HG03097 (cell line): ENCODE data around the gene ADAMTS10.
"Not testable (repeated sequence)": the region's sequence is repeated elsewhere in the genome, so short reads cannot be mapped to it uniquely, and the experiment has no call there.

Source experiments
- ATAC-seq: cut with Tn5 transposase; IDR thresholded peaks from one replicate; pipeline ENCODE4 v1.9.1; 2021; ENCODE audit not compliant: unreplicated experiment, low FRiP score

The ADAMTS10 gene

DNA sequence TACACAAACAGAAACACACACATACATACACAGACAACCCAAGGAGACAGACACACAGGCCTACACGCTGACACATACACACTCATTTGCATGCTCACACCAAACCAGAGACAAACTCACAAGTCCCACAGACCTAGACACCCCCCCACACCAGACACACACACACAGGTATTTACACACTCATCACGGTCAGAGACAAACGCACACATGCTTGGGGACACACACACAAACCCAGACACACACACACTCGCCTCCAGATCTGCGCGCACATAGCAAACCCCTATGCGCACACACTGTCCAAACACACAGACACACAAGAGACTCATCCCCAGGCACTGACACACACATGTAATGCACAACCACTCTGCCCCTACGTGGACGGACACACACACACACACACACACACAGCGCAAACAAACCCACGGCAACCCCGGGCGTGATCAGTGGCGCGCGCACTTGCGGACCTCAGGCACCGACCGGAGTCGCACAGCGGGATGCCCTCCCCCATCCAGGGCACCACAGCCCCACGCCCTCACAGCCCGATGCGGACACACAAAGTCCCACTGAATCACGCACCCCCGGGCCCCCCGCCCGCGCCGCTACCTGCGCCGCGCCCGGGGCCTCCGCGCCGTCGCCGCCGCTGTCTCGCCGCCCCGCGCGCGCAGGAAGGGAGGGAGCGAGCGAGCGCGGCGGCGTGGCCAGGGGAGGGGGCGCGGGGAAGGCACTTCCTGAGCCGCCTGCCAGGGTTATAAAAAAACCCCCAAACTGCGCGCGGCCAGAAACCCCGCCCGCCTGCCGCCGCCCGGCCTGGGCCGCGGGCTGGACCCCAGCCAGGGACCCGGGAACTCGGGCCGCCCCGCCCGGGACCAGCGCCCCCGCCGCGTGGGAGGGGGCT lies at the start of gene ADAMTS10:
TSS of gene ADAMTS10 (minus strand) at position 675 of the 895 bp plus-strand sequence. CDS start 5,005 bp downstream, outside the sequence.
- ATAC-seq = no peak

DNA sequence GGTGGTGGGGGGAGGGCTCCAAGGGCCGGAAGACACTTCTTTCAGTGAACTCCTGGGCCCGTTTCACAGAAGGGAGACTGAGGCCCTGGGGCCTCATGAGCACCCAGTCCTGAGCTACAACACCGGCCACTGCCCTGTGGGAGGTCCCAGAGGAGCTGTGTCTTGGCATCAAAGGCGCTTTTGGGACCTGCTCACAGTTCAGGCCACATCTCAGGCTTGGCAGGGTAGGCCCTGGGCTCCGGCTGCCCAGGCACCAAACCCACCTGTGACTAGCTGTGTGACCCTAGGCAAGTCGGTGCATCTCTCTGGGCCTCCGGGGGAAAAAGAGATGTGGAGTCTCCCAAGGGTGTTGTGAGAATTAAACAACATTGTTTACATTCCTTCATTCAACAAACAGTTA lies 49.4 kb upstream of the ADAMTS10 start:
- ATAC-seq = no peak

DNA sequence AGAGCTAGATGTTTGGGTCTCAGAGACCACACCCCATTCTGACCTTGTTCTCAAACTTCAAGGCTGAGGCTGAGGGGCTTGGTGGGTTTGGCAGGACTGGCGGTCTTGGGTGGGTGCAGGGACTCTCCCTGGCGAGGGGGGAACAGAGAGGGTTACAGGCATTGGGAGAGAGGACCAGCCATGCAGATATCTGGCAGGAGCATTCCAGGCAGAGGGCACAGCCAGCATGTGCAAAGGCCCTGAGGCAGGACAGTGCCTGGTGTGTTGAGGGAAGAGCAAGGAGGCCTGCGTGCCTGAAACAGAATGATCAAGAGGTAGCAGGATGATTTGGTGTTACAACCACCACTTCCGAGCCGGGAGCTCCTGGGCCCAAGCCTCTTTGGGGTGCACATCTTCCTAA lies 47.4 kb upstream of the ADAMTS10 start:
- ATAC-seq = no peak

DNA sequence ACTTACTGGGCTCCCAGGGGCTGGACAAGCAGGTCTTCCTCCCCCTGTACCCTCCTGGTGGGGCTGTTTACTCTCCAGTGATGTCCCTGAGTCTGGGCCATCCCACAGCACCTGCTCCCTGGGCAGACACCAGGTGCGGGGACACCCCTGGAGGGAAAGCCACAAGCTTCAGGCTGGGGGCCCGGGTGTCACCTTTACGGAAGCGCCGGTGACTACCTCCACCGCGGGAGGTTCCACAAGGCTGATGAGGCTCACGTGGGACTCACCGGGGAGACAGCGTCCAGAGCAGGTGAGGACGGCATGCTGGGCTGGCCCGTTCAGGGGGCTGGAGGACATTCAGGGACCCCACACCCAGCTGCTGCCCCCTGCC lies 44.8 kb upstream of the ADAMTS10 start:
- no peak for ATAC-seq

- no peak for ATAC-seq
Measured at GRCh38 chr19:8654591-8655339, 44.2 kb upstream of the ADAMTS10 start.

GRCh38 chr19:8648240-8648639 lies 37.7 kb upstream of the ADAMTS10 start:
- ATAC-seq = no peak

GRCh38 chr19:8643860-8644653 lies 33.5 kb upstream of the ADAMTS10 start:
- no peak for ATAC-seq

GRCh38 chr19:8642561-8642960 lies 32.0 kb upstream of the ADAMTS10 start:
- ATAC-seq = no peak

DNA sequence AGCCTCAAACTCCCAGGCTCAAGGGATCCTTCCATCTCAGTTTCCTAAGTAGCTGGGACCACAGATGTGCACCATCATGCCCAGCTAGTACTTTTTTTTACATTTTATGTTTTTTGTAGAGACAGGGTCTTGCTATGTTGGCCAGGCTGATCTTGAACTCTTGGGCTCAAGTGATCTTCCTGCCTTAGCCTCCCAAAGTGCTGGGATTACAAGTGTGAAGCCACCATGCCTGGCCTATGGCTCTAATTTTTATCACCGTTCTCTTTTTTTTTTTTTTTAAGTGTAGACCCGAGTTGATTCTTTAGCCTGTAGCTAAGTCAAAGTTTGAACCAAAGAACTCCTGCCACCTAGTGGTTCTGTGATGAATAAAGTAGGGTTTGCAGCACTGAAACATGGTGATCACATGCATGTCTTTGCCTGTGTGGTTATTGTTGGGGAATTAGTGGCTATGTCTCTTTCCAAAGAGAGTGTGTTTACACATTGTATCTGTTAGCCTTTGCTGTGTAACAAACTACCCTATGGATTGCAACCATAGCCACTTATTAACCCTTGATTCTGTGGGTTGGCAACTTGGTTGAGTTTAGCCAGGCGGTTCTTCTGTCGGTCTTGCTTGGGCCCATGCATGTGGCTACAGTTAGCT lies 31.5 kb upstream of the ADAMTS10 start:
- no peak for ATAC-seq

- ATAC-seq = no peak
Measured at GRCh38 chr19:8641221-8641907, 30.8 kb upstream of the ADAMTS10 start.

DNA sequence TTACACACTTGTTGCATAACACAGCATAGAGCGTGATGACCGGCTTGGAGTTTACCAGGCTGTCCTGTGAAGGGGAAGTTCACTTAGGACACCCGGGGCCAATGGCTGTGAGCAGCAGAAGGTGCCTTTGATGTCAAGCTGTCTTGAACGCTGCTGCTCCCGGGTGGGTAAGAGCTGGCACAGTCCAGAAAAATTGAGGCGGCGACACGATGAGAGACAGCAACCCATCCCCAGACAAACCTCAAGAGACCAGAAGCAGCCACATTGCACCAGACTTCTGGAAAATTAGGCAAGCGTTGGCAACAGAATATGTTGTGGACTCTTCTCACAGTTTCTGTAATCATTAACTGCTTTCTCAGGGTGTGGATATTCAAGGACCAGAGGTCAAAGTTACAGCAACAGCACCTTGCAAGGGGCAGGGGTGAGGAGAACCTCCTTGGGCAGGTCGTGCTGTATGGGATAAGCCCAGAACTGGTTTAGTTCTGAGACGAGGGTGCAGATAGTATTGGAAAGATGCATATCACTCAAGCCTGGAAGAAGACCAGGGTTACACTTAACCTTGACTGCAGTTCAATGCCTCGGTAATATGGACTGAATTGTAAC lies 30.0 kb upstream of the ADAMTS10 start:
- ATAC-seq = no peak

DNA sequence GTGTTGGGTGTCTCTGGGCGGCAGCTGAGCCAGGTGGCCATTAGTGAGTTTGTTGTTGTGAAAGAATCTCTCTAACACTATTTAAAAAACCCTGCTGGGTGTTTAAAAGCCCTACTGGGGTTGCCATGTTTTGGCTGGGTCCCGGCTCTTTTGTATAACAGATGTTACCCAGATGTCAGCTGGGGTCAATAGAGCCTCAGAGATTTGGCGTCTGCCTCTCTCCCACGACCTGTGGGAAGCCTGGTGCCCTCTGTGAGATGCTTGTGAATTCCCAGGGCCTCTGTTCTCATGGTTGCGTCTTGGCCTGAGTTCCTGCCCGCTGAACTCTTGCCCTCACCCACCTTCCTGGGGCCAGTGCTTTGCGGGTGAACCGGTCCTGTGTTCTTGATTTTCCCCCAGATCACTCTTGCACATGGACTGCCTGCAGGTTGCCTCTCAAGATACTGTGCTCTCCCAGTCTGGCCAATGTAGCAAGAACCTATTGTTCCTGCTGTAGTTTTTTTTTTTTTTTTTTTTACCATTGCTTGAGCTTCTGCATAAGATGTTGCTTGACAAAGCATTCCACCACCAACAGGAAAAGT lies 29.4 kb upstream of the ADAMTS10 start:
- ATAC-seq = no peak

- no peak for ATAC-seq
Measured at GRCh38 chr19:8638078-8638619, 27.6 kb upstream of the ADAMTS10 start.

DNA sequence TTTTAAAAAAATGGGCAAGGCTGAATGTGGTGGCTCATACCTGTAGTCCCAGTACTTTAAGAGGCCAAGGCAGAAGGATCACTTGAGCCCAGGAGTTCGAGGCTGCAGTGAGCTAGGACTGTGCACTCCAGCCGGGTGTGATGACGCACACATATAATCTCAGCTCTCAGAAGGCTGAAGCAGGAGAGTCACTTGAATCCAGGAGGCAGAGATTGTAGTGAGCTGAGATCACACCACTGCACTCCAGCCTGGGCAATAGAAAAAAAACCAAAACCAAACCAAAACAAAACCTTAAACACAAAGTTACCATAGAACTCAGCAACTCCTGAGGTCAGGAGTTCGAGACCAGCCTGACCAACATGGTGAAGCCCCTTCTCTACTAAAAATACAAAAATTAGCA lies 26.6 kb upstream of the ADAMTS10 start:
- not testable (repeated sequence) for ATAC-seq

- ATAC-seq = no peak
Measured at GRCh38 chr19:8635422-8635821, 24.9 kb upstream of the ADAMTS10 start.

GRCh38 chr19:8631425-8631819 lies 20.9 kb upstream of the ADAMTS10 start:
- ATAC-seq = no peak

DNA sequence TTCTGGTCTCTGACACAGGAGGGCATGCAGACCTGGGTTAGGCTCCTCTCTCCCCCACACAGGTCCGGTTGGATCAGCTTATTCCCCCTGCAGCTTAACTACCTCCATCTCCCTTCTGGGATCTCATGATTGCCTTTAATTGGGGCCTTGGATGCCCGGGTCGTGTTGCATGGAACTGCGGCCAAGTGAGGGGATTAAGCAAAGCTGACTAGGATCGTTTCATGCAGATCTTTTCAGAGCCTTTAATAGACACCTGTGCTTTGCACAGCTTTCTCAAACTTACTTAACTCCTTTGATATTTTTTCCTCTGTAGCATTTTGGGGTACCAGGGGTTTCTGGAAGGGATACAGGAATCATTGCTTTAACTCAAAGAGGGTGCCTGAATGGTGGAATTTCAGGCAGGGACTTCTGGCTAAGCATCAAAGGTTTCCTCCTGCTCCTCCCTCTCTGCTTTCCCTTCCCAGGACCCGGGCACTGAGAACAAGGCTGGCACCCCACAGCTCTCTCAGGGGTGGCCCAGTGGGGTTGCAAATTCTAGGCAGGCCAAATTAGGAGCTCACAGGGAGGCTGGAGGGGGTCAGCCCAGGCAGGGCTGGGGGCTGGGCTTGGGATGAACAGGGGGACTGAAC lies 20.4 kb upstream of the ADAMTS10 start:
- no peak for ATAC-seq

GRCh38 chr19:8629996-8630683 lies 19.6 kb upstream of the ADAMTS10 start, which contains the start of gene NFILZ:
TSS of gene NFILZ (plus strand) at chr19:8630633. CDS start at chr19:8676766, 46,133 bp downstream.
- ATAC-seq = no peak
